Panc1 (cell line): ENCODE measurements around the gene PPCDC.

Source experiments
- CTCF ChIP-seq: fragments of 450-650 bp; IDR thresholded peaks from 2 replicates; pipeline ENCODE4 v1.5.1; 2017; ENCODE audit warnings: mild to moderate bottlenecking
- POLR2AphosphoS5 ChIP-seq: IDR thresholded peaks from 2 replicates; pipeline ENCODE4 v1.6.1; 2012; ENCODE audit warnings: mild to moderate bottlenecking, low read depth, low read length, moderate library complexity
- TCF7L2 ChIP-seq: IDR thresholded peaks from 2 replicates; pipeline ENCODE4 v1.6.1; 2011; ENCODE audit warnings: mild to moderate bottlenecking, low read depth, low read length, inconsistent platforms

- TF ChIP-seq CTCF (no peak), TCF7L2 (no peak), POLR2AphosphoS5 (no peak)
Observed at GRCh38 chr15:75021341-75021740, 2.0 kb upstream of the PPCDC start.
